Upper lobe of right lung (tissue), 1 donor: ENCODE data around the gene FAM53B. TPM values are rescaled to one million over a fixed set of nuclear protein-coding genes. Genes with fewer than 3 reads are reported as not detected.

ENCODE experiments used
- ATAC-seq: fragments of 200-7000 bp; cut with Tn5 transposase; one replicate; pipeline ENCODE4 v1.9.1; 2020; ENCODE audit warnings: mild to moderate bottlenecking, moderate library complexity
- DNase-seq: peaks from one replicate; pipeline ENCODE4 v3.0.0-alpha.2; 2020
- H3K27ac ChIP-seq: fragments of 200-600 bp; one replicate; pipeline ENCODE4 v1.8.0; 2022
- H3K27me3 ChIP-seq: fragments of 200-600 bp; one replicate; pipeline ENCODE4 v1.8.0; 2022; ENCODE audit warnings: mild to moderate bottlenecking
- H3K36me3 ChIP-seq: fragments of 200-600 bp; one replicate; pipeline ENCODE4 v1.8.0; 2022
- H3K4me1 ChIP-seq: fragments of 200-600 bp; one replicate; pipeline ENCODE4 v1.8.0; 2022
- H3K4me3 ChIP-seq: fragments of 200-600 bp; one replicate; pipeline ENCODE4 v1.8.0; 2022; ENCODE audit warnings: mild to moderate bottlenecking
- H3K9me3 ChIP-seq: fragments of 200-600 bp; one replicate; pipeline ENCODE4 v1.8.0; 2022
- intact Hi-C: fragments of 100-400 bp; cut with DNase I; formaldehyde crosslinking; loops from one replicate; pipeline ENCODE4 v1.11.0; 2022
- total RNA-seq: library from RNA; stranded (reverse); fragmentation: NEBNext Ultra II Directional; extraction: Animal tissue kit (Norgen Biotek cat#: 25700); gene quantifications from one replicate; pipeline ENCODE4 v1.2.1, GENCODE V29; 2021
- TF ChIP-seq, protein P1 (sequence below): fragments of 200-600 bp; IDR thresholded peaks from one replicate; pipeline ENCODE4 v1.8.0; 2022; ENCODE audit warnings: antibody characterized with exemption
- donor health status: DM: no; HTN: yes; CAD: no; lungs with severe emphysema.

The FAM53B gene
- total RNA-seq, 1 donor from 2014 or later, result 31.4 TPM

DNA sequence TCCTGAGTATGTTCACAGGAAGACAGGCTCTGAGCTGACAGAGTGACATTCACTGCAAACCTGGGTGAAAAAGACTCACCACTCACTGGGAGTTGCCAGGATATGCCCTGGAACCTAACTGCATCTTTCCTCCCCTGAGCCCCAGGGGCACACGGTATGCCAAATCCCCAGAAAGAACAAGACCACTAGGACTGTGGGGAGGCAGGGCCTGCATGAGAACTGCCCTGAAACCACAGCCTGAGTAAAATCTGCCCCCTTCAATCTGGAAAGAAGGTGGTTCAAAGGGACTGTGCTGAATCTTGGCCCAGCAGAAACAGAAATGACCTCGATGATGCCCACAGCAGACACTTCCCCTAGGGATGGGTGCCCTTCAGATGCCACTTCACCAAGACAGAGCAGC lies 6.5 kb downstream of the FAM53B start:
- intact Hi-C loops, result loop anchor here (10.0 kb wide), 1 partner anchor 93 kb away; no protein-coding TSS in a partner anchor
- Histone ChIP-seq H3K4me1 (peaks cover 91% of the 10 kb centered on the region), H3K27ac (peak overlapping the region; percentile 26), H3K36me3 (no peaks in the 10 kb centered on the region), H3K27me3 (no peaks in the 10 kb centered on the region), H3K9me3 (no peaks in the 10 kb centered on the region), H3K4me3 (no peak overlapping the region)
- DNase-seq (no peak), ATAC-seq (no peak)
- TF ChIP-seq, protein P1, sequence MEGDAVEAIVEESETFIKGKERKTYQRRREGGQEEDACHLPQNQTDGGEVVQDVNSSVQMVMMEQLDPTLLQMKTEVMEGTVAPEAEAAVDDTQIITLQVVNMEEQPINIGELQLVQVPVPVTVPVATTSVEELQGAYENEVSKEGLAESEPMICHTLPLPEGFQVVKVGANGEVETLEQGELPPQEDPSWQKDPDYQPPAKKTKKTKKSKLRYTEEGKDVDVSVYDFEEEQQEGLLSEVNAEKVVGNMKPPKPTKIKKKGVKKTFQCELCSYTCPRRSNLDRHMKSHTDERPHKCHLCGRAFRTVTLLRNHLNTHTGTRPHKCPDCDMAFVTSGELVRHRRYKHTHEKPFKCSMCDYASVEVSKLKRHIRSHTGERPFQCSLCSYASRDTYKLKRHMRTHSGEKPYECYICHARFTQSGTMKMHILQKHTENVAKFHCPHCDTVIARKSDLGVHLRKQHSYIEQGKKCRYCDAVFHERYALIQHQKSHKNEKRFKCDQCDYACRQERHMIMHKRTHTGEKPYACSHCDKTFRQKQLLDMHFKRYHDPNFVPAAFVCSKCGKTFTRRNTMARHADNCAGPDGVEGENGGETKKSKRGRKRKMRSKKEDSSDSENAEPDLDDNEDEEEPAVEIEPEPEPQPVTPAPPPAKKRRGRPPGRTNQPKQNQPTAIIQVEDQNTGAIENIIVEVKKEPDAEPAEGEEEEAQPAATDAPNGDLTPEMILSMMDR, result no peak

DNA sequence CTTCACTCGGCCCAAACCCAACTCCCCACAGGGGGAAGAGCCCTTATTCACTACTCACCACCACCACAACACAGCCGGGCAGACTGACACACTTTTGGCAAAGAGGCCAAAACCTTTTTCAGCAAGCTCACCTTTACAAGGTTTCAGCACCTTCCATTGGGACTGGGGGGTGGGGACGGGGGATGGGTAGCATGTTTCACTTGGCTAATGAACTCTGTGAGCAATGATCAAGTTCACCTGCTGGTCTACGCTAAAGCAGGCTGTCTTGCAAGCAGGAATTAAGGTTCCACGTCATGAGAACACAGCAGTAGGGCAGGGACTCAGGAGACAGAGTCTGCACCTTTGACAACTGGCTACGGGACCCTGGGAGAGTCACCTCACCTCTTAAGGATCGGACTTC lies 7.0 kb downstream of the FAM53B start:
- no peaks in the 10 kb centered on the region for H3K9me3 ChIP-seq
- H3K27ac ChIP-seq, result peak overlapping the region; percentile 26
- no peaks in the 10 kb centered on the region for H3K27me3 ChIP-seq
- H3K36me3 ChIP-seq, result no peaks in the 10 kb centered on the region
- H3K4me3 ChIP-seq, result no peak overlapping the region
- ATAC-seq (no peak), DNase-seq (no peak)
- intact Hi-C loops, result loop anchor here (10.0 kb wide), 1 partner anchor 92 kb away; no protein-coding TSS in a partner anchor
- TF ChIP-seq, protein P1, result no peak
- H3K4me1 ChIP-seq, result peaks cover 90% of the 10 kb centered on the region

DNA sequence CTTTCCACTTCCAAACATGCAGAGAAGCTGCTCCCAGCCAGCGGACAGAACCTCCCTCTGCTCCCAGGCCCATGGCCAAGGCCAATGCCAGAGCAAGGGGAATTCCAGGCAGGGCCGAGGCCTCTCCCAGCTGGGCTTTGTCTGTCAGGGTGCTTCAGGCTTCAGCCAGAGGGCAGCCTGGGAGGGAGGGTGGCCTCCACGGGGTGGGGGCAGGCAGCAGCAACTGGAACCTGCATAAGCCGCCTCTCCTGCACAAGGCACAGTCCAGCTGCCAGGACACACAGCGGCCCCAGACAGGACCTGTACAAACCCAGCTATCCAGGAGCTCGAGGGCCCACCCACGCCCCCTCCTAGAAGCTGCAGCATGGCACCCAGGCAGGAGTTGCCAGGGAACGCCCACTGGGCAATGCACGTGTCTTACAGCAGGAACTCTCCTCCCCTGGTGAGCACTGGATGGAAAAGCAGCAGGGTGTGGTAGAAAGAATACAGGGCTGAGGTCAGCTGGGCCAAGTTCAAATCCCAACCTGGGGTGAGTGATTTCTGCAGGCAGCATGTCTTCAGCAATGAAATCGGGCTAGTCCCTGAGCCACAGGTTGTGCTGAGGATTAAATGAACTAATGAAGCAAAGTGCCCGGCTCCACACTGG lies 7.6 kb downstream of the FAM53B start:
- TF ChIP-seq, protein P1, result no peak
- Histone ChIP-seq H3K4me3 (no peak overlapping the region), H3K27me3 (no peaks in the 10 kb centered on the region), H3K36me3 (no peaks in the 10 kb centered on the region), H3K4me1 (peaks cover 87% of the 10 kb centered on the region), H3K27ac (peak overlapping the region; percentile 63), H3K9me3 (no peaks in the 10 kb centered on the region)
- ATAC-seq (peak; percentile 77), DNase-seq (peak; percentile 89)
- intact Hi-C loops, result loop anchor here (10.0 kb wide), 1 partner anchor 92 kb away; no protein-coding TSS in a partner anchor

DNA sequence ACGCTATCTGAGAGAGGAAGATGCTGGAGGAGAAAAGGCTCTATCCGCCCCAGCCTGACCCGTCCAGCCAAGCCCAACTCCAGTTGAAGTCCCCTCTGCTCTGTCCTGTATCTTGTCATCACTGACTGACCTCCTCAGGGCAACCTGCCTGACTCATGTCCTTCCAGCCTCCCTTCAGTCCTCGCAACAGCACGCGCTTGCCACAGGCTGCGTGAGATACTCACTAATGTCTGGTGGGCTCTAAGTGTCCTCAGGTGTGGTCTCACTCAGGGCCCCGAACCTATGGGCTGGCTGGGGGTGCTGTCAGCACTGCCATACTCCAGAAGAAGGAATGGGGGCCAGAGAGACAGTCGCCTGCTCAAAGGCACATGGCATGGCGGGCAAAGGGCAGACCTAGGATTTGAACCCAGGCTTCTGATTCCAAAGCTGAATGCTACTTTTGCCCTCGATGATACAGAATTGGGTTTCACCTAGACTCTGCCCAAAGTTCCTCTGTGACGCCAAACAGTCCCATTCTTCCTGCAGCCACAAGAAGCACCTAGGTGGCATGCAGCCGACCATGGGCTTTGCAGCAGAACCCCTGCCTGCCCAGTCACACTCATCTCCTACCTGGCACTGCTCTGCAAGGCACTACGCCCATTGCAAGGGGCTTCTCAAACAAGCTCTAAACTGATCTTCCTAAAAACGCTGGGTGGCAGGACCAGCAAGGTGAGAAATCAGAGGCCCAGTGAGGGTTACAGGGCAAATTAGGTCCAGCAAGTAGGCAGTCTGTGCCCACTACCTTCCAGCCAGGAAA lies 8.5 kb downstream of the FAM53B start:
- H3K9me3 ChIP-seq, result no peaks in the 10 kb centered on the region
- peak overlapping the region; percentile 63 for H3K27ac ChIP-seq
- no peaks in the 10 kb centered on the region for H3K27me3 ChIP-seq
- TF ChIP-seq, protein P1, result no peak
- no peak overlapping the region for H3K4me3 ChIP-seq
- peaks cover 78% of the 10 kb centered on the region for H3K4me1 ChIP-seq
- ATAC-seq, result no peak
- H3K36me3 ChIP-seq, result no peaks in the 10 kb centered on the region
- DNase-seq, result peak; percentile 46
- intact Hi-C loops, result loop anchor here (10.0 kb wide), 1 partner anchor 91 kb away; no protein-coding TSS in a partner anchor

DNA sequence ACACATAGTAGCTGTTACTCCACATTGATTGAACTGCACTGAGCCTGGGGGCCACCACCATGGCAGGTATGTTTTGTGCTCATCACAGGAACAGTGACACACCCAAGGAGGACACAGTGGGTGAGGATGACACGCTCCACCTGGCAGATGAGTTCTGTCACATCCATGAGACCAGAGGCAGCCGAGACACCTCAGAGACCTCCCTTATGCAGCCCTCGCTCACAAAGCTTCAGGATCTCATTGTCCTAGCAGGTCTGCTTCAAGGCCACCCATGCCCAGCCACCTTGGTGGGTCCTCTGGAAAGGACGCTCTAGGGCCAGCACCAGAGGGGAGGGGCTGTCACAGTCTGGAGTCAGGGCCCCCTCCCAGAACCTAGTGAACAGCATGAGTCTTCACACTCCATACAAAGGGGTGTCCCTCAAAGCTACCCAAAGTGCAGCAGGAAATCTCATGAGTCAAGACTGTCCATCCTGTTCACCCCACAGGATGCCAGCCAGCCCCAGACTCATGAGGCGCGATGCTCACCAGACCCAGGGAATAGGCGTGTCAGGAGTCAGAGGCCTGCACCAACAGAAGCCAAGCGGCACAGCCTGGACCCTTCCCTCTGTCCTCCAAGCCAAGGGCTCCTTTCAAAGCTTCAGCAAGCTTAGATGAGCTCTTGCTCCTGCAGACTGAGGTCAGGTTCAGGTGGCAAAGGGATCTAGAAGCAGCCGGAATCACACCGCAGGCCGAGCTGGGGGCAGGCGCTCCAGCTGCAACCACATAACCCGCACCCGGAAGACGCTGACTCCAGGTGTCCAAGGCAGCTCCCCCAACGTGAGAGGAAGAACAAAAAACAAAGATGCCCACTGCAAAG lies 9.6 kb downstream of the FAM53B start:
- H3K4me1 ChIP-seq, result peaks cover 72% of the 10 kb centered on the region
- intact Hi-C loops, result loop anchor here (10.0 kb wide), 1 partner anchor 90 kb away; no protein-coding TSS in a partner anchor
- TF ChIP-seq, protein P1, result no peak
- H3K36me3 ChIP-seq, result no peaks in the 10 kb centered on the region
- DNase-seq (peak; percentile 62), ATAC-seq (no peak)
- no peaks in the 10 kb centered on the region for H3K27me3 ChIP-seq
- no peak overlapping the region for H3K4me3 ChIP-seq
- no peaks in the 10 kb centered on the region for H3K9me3 ChIP-seq
- H3K27ac ChIP-seq, result peak overlapping the region; percentile 43
